Stimulated activated CD4-positive, alpha-beta T cell treated with anti-CD3 and anti-CD28 coated beads, Interleukin-4, amount 100 ng/mL, for 4 hours (primary cell): Measurements from ENCODE around the gene SORCS2.
A peak's percentile ranks its signal among the peaks of the same experiment; 100 is the strongest.

Experiments
- DNase-seq, 2 experiments: peaks; one replicate each; pipeline ENCODE4 v3.0.0-alpha.2; 2020

SORCS2 gene

DNA sequence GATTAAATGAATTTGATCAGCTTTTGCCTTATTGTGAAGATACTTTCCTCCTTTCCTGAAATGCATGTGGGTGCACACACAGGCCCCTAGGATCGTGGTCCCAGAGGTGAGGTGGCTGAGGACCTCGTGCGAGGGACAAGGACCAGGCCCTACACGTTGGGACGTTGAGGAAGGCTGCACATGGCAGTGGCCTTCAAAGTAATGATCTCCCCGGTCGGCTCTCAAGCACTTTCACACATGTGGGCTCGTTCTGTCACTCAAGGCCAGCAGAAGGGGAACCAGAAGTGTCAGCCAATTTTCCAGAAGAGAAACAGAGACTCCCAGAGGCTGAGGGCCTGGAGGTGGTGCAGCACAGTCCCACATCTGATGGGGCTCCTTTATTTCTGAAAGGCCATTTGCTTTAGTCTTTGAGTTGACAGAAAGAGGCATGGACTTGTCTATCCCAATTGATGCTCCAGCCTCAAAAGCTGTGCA, 550.5 kb downstream of the SORCS2 start:
- DNase-seq: no peak

DNA sequence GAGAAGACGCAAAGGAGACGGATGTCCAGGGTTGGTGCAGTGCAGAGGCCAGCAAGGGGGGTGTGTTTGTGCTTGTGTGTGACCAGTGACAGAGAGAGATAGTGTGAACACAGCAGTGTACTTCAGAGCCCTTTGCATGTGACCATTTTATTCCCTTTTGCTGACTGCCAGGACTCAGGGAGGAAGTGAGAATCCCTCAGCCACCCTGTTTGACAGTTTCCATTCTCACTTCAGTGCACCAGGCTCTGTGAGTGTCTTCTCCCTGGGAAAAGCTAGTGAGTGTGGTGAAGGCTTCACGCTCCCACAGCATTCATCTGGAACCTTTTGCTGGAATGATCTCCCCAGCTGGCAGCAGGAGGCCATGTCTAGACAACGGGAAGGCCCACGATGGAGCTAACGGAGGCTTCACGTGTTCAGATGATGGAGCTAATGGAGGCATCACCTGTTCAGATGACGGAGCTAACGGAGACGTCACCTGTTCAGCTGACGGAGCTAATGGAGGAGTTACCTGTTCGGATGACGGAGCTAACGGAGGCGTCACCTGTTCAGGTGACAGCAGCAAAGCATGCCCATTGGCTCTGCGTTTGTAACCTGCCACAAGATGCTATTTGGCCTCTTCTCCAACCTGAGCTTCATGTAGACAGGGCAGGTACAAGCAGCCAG, 551.9 kb downstream of the SORCS2 start:
- DNase-seq: no peak

DNA sequence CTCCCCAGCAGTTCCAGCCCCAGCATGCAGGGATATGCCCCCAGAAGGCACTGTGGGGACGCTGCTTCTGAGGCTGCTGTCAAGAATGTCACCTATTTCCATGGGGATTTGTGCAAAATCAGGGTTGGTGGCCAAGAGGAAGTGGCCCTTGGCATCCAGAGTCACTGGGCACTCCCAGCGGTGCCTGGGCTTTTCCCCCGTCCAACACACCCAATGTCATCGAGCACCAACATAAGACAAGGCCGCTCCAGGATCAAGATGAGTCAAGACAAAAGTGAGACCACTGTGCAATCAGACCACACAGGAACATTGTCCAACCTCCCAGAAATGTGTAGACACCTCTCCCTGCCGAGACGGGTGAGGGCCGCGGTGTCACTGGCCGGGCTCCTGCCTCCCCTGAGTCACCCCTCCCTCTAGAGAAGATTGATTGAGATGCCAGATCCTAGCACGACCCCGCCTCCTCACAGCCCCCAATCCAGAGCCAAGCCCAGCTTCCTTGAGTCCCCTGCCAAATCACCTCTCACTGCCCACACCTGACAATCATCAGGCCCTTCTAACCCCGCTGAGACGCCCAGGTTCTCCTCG, 553.1 kb downstream of the SORCS2 start:
- DNase-seq: no peak

DNA sequence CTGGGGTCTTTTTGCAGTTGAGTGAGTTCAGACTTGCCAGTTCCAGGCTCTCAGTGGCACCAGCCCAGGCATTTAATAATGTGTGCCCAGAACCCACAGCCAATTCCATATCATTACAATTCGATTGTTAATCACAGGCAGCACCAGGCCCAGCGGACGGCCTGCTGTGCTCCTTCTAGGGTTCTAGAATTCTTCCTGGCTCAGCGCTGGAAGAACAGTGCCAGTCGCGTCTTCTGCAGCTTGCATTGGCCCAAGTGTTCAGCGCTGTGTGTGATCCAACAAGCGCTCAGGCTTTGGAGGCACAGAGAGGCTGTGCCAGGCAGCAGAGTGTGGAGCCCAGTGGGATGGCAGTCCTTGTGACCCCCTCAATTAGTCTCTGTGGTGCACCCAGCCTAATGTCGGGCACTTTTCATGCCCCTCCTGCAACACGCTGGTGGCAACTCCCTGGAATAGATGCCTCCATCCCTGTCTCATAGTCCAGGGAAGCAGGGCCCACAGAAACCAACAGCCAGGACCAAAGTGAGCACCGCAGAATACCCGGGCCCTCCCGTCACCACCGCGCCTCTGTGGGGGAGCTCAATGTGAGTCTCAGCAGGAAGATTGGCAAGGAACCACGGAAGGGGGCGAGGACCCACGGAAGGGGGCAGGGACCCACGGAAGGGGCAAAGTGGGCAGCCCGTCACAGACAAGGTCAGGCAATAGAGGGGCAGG, 554.2 kb downstream of the SORCS2 start:
- no peak for DNase-seq

DNA sequence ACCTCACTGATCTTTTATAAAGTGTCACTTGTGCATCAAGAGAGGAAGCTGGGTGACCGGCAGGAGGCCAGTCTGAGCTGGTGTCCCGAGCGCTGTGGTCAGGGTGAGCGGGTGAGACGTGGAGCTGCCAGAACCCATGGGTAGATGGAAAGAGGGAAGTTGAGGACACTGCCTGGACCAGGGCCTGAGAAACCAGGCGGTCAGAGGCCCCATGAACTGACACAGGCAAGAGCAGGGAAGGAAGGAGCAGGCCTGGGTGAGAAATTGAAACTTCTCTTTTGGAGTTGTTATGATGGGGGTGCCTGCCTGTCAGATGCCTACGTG, 554.7 kb downstream of the SORCS2 start:
- DNase-seq: no peak

DNA sequence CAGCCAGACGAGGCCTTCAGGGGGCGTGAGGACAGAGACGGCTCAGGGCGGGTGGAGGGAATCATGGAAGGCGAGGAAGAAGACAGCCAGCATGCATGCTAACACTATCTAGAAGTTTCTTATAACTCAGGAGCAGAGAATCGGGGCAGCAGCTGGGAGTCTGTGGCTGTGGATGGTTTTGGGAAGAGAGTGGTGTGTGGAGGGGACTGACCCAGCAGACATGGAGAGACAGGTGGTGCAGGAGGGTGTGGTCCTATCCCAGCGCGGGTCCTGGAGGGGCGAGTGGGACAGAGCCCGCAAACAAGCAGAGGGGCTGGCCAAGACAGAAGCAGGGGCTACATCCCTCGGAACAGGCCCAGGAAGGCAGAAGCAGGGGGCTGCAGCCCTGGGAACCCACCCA, 555.2 kb downstream of the SORCS2 start:
- no peak for DNase-seq

DNA sequence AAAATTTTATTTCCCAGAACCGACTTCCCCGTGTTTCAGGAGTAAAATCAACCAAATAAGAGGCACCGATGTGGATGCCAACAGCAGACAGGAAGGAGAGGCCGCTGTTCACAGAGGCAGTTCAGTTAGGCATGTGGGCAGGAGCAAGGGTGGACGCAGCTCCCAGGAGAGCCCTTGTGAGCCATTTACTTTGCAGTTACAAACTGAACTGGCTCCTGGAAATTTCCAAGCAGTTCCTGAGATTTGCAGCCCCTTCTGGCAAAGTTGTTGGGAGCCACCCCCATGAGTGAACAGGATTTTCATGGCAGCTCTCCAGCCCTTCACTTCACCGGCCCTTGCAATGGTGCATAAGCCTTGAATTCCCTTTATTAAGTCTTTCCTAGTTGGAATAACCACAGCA, 558.2 kb downstream of the SORCS2 start:
- DNase-seq: no peak

DNA sequence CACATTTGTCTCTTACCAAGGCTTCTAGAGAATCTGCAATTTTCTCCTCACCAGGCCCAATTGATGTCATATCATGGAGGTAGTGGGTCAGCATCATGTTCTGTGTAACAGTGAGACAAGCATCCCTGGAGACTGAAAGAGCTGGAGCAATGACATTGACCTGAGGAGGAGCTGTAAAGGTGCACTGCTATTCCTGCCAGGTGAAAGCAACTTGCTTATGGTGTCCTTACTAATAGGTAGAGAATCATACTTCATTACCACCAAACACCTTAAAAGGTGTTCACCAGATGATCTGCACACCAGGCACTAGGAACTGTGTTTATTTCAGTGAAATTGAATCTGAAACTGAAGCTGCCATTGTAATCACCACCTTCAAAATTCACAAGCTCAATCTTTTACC, 558.6 kb downstream of the SORCS2 start:
- DNase-seq: no peak

DNA sequence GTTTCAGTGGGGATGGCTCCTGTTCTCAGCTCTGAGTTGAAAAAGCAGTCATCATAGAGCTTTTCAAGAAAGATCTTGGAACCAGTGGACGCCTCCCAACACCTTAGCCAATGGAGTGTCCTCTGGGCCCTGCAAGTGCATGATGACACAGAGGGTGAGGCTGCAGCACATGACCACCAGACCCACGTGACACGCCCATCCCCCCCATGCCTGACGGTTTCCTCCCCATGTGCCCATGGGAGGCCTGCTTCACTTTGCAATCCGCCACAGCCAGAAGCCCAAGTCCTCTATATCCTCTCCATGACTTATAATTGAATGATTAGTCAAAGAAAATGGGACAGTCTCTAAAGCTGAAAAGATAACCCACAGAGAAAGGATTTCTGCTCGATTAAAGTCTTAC, 560.3 kb downstream of the SORCS2 start:
- DNase-seq: no peak

DNA sequence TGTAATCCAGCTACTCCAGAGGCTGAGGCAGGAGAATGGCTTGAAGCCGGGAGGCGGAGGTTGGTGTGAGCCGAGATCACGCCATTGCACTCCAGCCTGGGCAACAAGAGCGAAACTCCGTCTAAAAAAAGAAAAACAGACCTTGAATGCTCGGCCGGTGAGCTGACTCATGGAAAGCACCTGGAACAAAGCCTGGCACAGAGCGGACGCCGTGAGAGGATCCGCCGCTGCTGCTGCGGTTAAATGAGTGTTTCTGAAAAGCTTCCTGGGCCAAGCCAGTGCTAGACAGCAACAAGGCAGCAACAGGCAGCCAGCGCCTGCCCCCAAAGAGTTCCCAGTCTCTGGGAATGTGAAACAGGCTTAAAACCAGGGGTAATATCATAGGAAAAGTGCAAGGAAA, 560.9 kb downstream of the SORCS2 start:
- no peak for DNase-seq

DNA sequence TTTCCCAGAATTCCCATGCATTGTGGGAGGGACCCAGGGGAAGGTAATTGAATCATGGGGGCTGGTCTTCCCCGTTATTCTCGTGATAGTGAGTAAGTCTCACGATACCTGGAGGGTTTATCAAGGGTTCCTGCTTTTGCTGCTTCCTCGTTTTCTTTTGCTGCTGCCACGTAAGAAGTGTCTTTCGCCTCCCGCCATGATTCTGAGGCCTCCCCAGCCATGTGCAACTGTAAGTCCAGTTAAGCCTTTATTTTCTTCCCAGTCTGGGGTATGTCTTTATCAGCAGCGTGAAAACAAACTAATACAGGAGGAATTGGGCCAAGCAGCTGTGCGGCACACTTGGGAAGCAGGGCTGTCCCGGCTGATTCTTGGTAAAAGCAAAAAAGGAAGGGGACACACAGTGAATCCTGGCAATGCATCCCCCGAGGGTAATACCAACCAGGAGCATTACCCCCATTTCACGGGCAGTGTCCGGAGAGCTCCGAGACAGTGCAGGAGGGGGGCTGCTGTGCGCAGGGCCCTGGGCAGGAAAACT, 561.7 kb downstream of the SORCS2 start:
- no peak for DNase-seq

DNA sequence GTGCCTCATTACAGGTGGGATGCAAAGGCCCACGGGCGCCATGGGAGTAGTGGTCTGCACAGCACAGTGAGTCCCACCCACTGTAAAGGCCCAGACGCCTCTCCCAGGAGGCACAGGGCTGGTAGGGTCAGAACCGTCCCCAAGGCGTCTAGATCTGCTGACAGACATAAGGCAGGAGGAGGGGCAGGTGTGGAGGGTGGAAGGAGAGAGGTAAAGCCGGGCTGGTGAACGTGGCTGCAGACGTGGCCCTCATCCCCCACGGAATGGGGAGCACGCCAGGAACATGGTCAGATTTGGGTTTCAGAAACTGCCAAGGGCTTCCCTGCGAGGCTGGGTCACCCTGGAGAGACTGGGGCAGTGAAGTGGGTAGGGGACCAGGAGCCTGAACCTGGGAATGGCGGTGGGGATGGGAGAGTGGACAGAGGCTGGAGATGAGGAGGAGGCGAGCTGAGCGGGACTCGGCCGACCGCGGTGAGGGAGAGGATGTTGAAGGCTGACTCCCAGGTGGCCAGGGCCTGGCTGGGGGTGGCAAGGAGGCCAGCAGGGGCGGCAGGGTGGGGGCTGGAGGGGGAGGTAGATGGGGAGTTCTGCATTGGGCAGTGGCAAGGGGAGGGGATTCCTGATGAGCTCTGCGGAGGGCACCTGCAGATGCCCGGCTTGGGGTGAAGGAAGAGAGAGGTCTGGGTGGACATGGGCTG, 562.4 kb downstream of the SORCS2 start:
- DNase-seq: no peak

DNA sequence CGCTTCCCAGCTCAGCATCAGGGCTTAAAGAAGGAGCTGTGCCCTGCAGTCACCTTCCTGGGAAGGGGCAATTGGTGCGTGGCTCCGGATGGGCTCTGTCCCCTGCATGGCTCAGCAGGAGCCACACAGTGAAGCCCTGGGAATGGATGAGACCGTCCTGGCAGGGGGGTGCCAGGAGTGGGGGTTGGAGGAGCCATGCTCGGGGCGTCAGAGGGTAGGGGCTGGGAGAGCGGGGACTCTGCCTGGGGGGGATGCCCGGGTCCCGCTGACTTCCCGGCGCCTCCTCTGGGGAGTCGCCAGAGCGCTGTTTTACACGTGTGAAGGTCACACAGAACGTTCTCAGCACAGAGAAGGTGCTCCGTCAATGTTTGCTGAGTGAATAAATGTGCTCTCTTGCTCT, 563.2 kb downstream of the SORCS2 start:
- DNase-seq: no peak

DNA sequence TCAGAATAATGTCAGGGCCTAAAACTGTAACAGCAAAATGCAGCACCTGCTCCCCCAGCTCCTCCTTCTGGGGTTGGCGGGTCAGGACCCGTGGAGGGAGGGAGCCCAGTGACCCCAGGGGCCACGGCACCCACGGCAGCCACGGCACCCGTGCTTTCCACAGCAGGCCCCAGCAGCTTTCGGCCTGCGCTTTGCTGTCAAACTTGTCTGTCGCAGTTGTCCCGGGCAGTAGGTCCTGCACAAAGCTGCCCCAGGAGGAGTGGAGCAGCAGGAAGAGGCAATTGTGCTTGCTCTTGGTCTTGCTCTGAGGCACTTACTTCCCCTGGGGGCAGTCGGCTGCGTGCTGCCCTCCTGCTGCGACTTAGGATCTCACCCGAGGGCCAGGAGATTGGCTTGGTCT, 563.7 kb downstream of the SORCS2 start:
- DNase-seq: no peak

DNA sequence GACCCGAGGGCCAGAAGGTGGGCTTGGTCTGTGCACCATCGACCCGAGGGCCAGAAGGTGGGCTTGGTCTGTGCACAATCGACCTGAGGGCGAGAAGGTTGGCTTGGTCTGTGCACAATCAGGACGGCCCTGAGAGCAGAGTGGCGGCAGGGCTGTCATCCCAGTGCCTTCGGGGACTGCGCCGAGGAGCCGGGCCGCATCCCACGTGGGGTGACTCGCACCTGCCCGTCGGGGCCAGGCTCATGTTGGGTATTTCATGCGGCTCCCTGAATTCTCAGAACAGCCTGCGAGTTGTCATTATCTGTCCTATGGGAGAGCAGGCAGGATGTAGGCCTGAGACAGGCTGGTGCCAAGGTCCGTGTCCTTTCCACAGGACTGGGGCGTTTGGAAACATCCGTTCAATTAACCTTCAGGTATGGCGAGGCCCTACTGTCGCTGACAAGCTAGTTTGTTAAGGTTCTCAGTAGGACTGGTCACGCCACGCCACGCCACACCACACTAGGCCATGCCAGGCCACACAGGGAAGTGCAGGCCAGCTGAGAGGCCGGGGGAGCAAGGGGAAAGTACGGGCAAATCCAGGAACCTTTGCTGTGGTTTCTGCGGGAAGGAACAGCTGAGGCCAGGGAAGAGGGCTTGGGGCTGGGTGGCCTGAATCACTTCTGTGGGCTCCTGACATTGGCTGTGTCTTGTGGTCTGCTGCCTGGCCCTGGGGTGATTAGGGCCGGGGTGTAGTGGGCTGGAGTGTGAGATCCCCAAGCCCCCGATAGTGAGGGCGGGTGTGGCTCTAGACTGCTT, 564.4 kb downstream of the SORCS2 start:
- no peak for DNase-seq

DNA sequence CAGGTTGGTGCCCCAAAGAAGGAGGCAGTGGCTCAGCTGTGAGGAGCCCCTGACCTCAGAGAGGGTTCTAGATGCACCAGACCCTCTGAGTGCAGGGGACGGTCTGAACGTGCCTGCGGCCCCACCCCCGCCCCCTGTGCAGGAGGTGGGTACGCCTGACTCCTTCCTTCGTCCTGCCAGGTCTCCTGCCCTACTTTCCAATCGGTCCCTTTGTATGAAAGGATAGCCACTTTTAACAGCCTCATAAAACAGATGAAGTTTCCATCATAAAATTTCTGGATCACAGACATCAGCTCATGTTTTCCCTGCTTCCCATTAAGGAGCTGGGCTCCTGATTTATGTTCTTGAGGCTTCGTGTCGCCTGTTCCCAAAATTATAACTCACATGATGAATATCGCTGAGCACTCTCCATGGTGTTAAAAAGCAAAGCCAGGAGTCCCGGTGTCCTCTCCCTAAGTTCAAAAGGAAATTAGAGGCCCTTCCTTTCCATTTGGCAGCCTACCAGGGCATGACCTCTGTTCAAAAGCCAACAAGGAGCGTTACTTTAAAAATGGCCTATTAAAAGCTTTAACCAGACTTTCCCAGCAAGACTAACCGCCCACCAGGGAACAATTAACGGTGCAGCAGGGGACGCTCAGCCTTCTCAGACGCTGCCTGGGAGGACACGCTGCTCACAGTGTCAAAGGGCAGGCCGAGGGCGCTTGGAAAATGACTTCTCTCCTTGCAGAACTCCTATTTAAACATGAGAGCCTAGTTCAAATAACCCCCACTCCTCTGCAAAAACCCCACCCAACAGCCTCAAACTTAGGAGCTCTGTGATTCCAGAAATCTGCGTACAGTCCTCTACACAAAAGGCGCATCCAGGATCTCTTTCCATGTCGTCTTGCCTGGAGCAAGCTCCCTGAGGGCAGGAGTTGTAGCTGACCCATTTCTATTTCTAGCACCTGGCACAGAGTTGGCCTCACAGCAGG, 565.4 kb downstream of the SORCS2 start:
- no peak for DNase-seq

DNA sequence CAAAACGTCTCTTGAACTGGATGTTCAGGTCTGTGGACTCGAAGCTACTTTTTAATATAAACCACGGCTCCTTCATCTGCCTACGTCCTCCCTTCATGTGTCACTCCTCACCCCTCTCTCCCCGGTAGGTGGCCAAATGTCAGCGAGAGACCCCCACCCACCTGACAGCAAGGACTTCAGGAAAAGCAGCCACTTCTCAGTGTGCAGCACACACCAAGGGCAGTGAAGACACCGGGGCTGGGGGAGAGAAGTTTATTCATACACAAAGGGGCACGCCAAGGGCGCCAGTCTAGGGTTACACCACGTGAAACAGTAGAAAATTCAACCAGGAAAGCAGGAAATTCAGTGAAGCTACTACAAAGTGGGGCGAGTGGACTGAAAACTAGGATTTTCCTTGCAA, 566.1 kb downstream of the SORCS2 start:
- no peak for DNase-seq

DNA sequence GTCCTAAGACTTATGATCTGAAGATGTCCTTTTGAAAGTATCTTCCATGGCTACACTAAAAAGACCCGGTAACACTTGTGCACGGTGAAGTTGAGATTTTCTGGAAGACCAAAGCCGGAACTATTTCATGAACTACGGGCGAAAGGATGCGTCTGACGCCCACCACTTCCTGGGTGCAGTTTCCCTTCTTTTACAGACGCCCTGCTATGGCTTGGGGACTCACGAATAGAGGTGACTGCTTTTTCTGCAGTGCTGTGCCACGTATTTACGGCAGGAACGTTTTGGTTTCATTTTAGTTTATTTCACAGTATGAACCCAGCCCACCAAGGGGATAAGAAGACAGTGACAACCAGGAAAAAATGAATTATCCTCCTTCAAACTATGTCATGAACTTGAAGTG, 566.9 kb downstream of the SORCS2 start:
- DNase-seq: peak; percentile 57 to 81

DNA sequence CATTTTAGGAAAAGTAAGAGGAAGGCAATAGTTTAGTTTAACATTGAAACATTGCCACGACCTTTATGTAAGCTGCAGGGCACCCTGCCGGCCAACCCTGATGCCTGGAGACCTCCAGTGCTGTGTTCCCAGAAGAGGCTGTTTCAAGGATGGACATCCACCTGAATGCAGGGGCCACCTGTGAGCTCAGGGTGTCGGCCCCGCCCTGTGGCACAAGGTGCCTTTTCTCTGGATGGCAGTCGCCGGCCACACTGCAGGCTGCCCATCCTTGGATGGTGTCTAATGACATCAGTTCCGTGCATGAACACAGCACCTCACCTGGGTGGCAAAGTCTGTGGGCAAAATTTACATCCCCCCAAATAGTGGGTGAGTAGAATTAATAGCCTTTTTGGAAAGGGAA, 567.3 kb downstream of the SORCS2 start:
- DNase-seq: no peak

DNA sequence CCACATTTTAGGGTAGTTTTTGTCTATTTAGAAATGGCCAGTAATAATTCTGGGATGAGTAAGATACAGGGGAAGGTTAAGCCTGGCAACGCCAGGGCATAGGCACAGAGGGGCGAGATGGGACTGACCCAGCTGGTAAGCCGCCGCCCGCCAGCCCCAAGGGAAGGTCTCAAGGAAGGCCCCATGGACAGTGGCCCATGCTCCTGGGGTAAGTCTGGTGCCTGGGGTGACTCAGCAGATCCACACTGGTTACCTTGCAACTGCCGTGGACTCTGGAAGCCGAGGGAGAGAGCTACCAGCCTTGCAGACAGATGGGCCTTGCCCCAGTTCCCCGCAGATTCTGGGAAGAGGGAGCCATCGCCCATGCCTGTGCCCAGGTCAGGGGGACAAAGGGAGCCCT, 567.9 kb downstream of the SORCS2 start:
- no peak for DNase-seq

DNA sequence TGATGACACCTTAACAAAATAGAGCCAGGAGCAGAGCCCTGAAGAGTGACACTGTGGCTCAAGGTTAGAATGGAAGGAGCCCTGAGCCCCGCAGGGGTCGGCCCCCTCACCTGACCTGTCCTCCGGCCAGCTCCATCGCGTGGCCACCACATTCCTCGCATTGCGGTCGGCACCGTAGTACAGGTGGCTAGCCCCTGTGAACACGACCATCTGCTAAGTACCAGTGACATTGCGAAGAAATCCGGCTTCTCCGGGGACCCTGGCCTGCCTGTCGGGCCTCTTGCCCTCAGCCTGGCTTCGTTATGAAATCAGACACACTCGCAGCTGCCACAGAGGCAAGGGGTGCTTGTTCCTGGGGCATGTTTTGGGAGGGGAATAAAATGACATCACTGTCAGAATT, 568.4 kb downstream of the SORCS2 start:
- DNase-seq: no peak

DNA sequence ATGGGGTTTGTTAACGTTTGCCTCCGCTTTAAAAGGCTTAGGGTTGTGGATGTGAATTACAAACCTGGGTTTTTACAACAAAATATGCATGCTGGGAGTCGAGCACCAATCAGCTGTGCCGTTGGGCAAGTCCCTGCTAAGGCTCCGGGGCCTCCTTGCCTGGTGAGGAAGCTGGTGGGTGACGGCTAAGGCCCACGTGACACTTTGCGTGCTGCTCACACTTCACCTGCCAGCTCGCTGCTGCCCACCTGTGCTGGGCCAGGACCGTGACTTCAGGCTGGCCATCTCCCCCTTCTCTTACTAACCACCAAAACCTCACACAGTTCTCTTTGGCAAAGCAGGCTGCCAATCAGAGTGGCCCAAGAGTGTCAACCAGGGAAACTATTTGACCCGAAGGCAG, 569.0 kb downstream of the SORCS2 start:
- DNase-seq: no peak
